HCT116 (cell line): ENCODE measurements around the gene RXYLT1. TPM values are rescaled to one million over a fixed set of nuclear protein-coding genes. Genes with fewer than 3 reads are reported as not detected.

ENCODE experiments used
- ATAC-seq: fragments of 200-7000 bp; cut with Tn5 transposase; 2 replicates; pipeline ENCODE4 v1.9.1; 2020; ENCODE audit warnings: mild to moderate bottlenecking, moderate library complexity
- Bru-seq: library from RNA; stranded (reverse); fragments of 400-500 nt; gene quantifications from one replicate; lab custom pipeline; 2021; lab: Mats Ljungman, UMichigan
- BruChase-seq, 2 experiments: library from RNA; stranded (reverse); fragments of 400-500 nt; gene quantifications; one replicate each; lab custom pipeline; 2021; lab: Mats Ljungman, UMichigan
- BruUV-seq: library from RNA; stranded (reverse); fragments of 400-500 nt; replicated peaks from 2 replicates; lab custom pipeline; 2021; lab: Mats Ljungman, UMichigan
- CTCF ChIA-PET: fragments of 300-600 bp; sonication (Branson Sonifier 250); formaldehyde crosslinking; loops from one replicate; lab custom pipeline; 2021; ENCODE audit warnings: antibody characterized with exemption; lab: Charles Lee
- POLR2A ChIA-PET: fragments of 300-600, 350-600 bp; sonication (Branson Sonifier 250); formaldehyde crosslinking; loops from one replicate; lab custom pipeline; 2021; ENCODE audit warnings: antibody characterized with exemption; lab: Charles Lee
- RAD21 ChIA-PET, 2 experiments: fragments of 300-600 bp; sonication (Branson Sonifier 250); formaldehyde crosslinking; loops; one replicate each; lab custom pipeline; 2023; ENCODE audit warnings: low total read pairs in 2 of 2; ENCODE audit not compliant: uncharacterized antibody in 2 of 2, unreplicated experiment in 2 of 2, low non-redundant PET in 1 of 2; lab: Charles Lee
- DNase-seq: peaks from one replicate; pipeline ENCODE4 v3.0.0-alpha.2; 2010; ENCODE audit warnings: low read depth, low spot score
- H2AFZ ChIP-seq: fragments of 200-600 bp; shearing (Covaris generic), sonication (generic); 2 replicates; pipeline ENCODE4 v1.6.1; 2017; ENCODE audit warnings: low read depth, mixed run types, mixed read lengths, antibody characterized with exemption, low read length; ENCODE audit not compliant: poor library complexity, severe bottlenecking
- H3K27ac ChIP-seq: 2 replicates; pipeline ENCODE4 v1.5.1; 2012; ENCODE audit warnings: low read depth, low read length
- H3K27me3 ChIP-seq: fragments of 200-600 bp; sonication (generic); 2 replicates; pipeline ENCODE4 v1.6.1; 2016; ENCODE audit warnings: mixed run types, low read length, mixed read lengths; ENCODE audit not compliant: insufficient read depth
- H3K36me3 ChIP-seq, 2 experiments: fragments of 200-500 bp in 1 of 2; fragments of 200-600 bp in 1 of 2; sonication (Bioruptor generic) in 1 of 2; sonication (generic) in 1 of 2; 2 replicates each; pipeline versions ENCODE4 v1.5.1 to v1.6.1; 2014 to 2016; ENCODE audit warnings: low read length in 2 of 2, inconsistent platforms in 1 of 2, mixed read lengths in 1 of 2, mixed run types in 1 of 2; ENCODE audit not compliant: insufficient read depth in 2 of 2, control insufficient read depth in 1 of 2
- H3K4me1 ChIP-seq, 2 experiments: fragments of 200-600 bp in 1 of 2; sonication (generic) in 1 of 2; 2 replicates each; pipeline versions ENCODE4 v1.5.1 to v1.6.1; 2012 to 2017; ENCODE audit warnings: low read length in 2 of 2, inconsistent platforms in 1 of 2, mild to moderate bottlenecking in 1 of 2, mixed read lengths in 1 of 2, mixed run types in 1 of 2, moderate library complexity in 1 of 2; ENCODE audit not compliant: insufficient read depth in 2 of 2, control insufficient read depth in 1 of 2
- H3K4me2 ChIP-seq: fragments of 200-600 bp; sonication (generic); 2 replicates; pipeline ENCODE4 v1.6.1; 2017; ENCODE audit warnings: mixed run types, low read length, mixed read lengths
- H3K4me3 ChIP-seq, 2 experiments: fragments of 200-600 bp in 1 of 2; sonication (generic) in 1 of 2; replicated peaks in 1 of 2; 2 replicates each; pipeline ENCODE4 v1.5.1; 2011 to 2016; ENCODE audit warnings: low read length in 2 of 2, control low read depth in 1 of 2, low read depth in 1 of 2, mild to moderate bottlenecking in 1 of 2, mixed read lengths in 1 of 2, mixed run types in 1 of 2
- H3K79me2 ChIP-seq: fragments of 200-600 bp; sonication (generic); 2 replicates; pipeline ENCODE4 v1.6.1; 2017; ENCODE audit warnings: mild to moderate bottlenecking, mixed run types, low read length, moderate library complexity, mixed read lengths; ENCODE audit not compliant: insufficient read depth
- H3K9ac ChIP-seq: fragments of 200-600 bp; sonication (generic); 2 replicates; pipeline ENCODE4 v1.6.1; 2016; ENCODE audit warnings: low read length, mixed read lengths
- H3K9me2 ChIP-seq: fragments of 200-600 bp; sonication (generic), shearing (Covaris generic); 2 replicates; pipeline ENCODE4 v1.6.1; 2017; ENCODE audit warnings: mixed run types, mild to moderate bottlenecking, moderate library complexity; ENCODE audit not compliant: insufficient read depth
- H3K9me3 ChIP-seq, 2 experiments: fragments of 200-500 bp in 1 of 2; fragments of 200-600 bp in 1 of 2; sonication (Bioruptor generic) in 1 of 2; sonication (generic) in 1 of 2; 2 replicates each; pipeline ENCODE4 v1.6.1; 2014 to 2017; ENCODE audit warnings: low read length in 2 of 2, mixed read lengths in 2 of 2, inconsistent platforms in 1 of 2, low read depth in 1 of 2, mild to moderate bottlenecking in 1 of 2, mixed run types in 1 of 2, moderate library complexity in 1 of 2; ENCODE audit not compliant: control insufficient read depth in 1 of 2, insufficient read depth in 1 of 2
- H4K20me1 ChIP-seq: fragments of 200-600 bp; sonication (generic), shearing (Covaris generic); 2 replicates; pipeline ENCODE4 v1.6.1; 2017; ENCODE audit warnings: mixed run types, mild to moderate bottlenecking, moderate library complexity; ENCODE audit not compliant: insufficient read depth
- ATF3 ChIP-seq: IDR thresholded peaks from 2 replicates; pipeline ENCODE4 v1.6.1; 2012
- CBX3 ChIP-seq: IDR thresholded peaks from 2 replicates; pipeline ENCODE4 v1.6.1; 2012; ENCODE audit warnings: low read depth
- EGR1 ChIP-seq: IDR thresholded peaks from 2 replicates; pipeline ENCODE4 v1.6.1; 2012; ENCODE audit warnings: low read depth
- EZH2phosphoT487 ChIP-seq: fragments of 200-600 bp; IDR thresholded peaks from 2 replicates; pipeline ENCODE4 v1.6.1; 2018; ENCODE audit warnings: antibody characterized with exemption, borderline replicate concordance
- FOSL1 ChIP-seq: IDR thresholded peaks from 2 replicates; pipeline ENCODE4 v1.6.1; 2012; ENCODE audit warnings: low read depth
- JUND ChIP-seq: IDR thresholded peaks from 2 replicates; pipeline ENCODE4 v1.6.1; 2012
- POLR2A ChIP-seq: IDR thresholded peaks from 2 replicates; pipeline ENCODE4 v1.7.0; 2011; ENCODE audit warnings: borderline replicate concordance; ENCODE audit not compliant: insufficient read depth, insufficient read length; ENCODE audit errors: extremely low read depth
- POLR2AphosphoS5 ChIP-seq: IDR thresholded peaks from 2 replicates; pipeline ENCODE4 v1.6.1; 2011; ENCODE audit warnings: mild to moderate bottlenecking, low read depth, low read length, moderate library complexity
- RAD21 ChIP-seq: IDR thresholded peaks from 2 replicates; pipeline ENCODE4 v1.6.1; 2012; ENCODE audit warnings: low read depth, mild to moderate bottlenecking
- SIN3A ChIP-seq: IDR thresholded peaks from 2 replicates; pipeline ENCODE4 v1.6.1; 2012; ENCODE audit warnings: low read depth
- SP1 ChIP-seq: IDR thresholded peaks from 2 replicates; pipeline ENCODE4 v1.6.1; 2012; ENCODE audit warnings: low read depth
- SRF ChIP-seq: IDR thresholded peaks from 2 replicates; pipeline ENCODE4 v1.6.1; 2012; ENCODE audit warnings: low read depth
- TCF7L2 ChIP-seq: IDR thresholded peaks from 2 replicates; pipeline ENCODE4 v1.7.0; 2011; ENCODE audit warnings: borderline replicate concordance, inconsistent platforms; ENCODE audit not compliant: insufficient read depth, insufficient read length; ENCODE audit errors: extremely low read depth
- YY1 ChIP-seq: IDR thresholded peaks from 2 replicates; pipeline ENCODE4 v1.6.1; 2011; ENCODE audit warnings: low read length, low read depth, moderate library complexity, mild to moderate bottlenecking; ENCODE audit not compliant: insufficient replicate concordance; ENCODE audit errors: extremely low read depth
- ZFX ChIP-seq: fragments of 450-650 bp; IDR thresholded peaks from 2 replicates; pipeline ENCODE4 v1.6.1; 2017
- ZNF274 ChIP-seq: fragments of 200-500 bp; sonication (Bioruptor generic); IDR thresholded peaks from 2 replicates; pipeline ENCODE4 v1.6.1; 2014; ENCODE audit warnings: mild to moderate bottlenecking, low read depth, low read length, inconsistent platforms
- intact Hi-C: fragments of 100-400 bp; cut with micrococcal nuclease; formaldehyde crosslinking; loops from 2 replicates; pipeline ENCODE4 v1.10.0; 2022
- long read RNA-seq: library from polyadenylated mRNA; unstranded; transcript quantifications from one replicate; pipeline ENCODE4 v2.0.0, GENCODE V29; 2021; ENCODE audit not compliant: unreplicated experiment
- polyA plus RNA-seq: library from polyadenylated mRNA; unstranded; fragments of >200 nt; gene quantifications from 2 replicates; pipeline ENCODE4 v1.2.1, GENCODE V29; 2012; ENCODE audit warnings: missing spikeins
- total RNA-seq: library from RNA; stranded (reverse); gene quantifications from one replicate; pipeline ENCODE4 v1.2.1, GENCODE V29; 2021; ENCODE audit not compliant: unreplicated experiment
- TF ChIP-seq, protein P1 (sequence below): IDR thresholded peaks from 2 replicates; pipeline ENCODE4 v1.6.1; 2012; ENCODE audit warnings: low read depth
- TF ChIP-seq, protein P2 (sequence below), 3 experiments: fragments of 200-600 bp in 1 of 3; sonication (generic) in 1 of 3; IDR thresholded peaks in 2 of 3; conservative IDR thresholded peaks in 1 of 3; 2 replicates each; pipeline ENCODE4 v1.5.1; 2012 to 2017; ENCODE audit warnings: low read depth in 2 of 3, low read length in 2 of 3, antibody characterized with exemption in 1 of 3, borderline replicate concordance in 1 of 3, control low read depth in 1 of 3, mild to moderate bottlenecking in 1 of 3, mixed read lengths in 1 of 3, mixed run types in 1 of 3, moderate library complexity in 1 of 3; ENCODE audit not compliant: insufficient read depth in 1 of 3

Gene RXYLT1, protein sequence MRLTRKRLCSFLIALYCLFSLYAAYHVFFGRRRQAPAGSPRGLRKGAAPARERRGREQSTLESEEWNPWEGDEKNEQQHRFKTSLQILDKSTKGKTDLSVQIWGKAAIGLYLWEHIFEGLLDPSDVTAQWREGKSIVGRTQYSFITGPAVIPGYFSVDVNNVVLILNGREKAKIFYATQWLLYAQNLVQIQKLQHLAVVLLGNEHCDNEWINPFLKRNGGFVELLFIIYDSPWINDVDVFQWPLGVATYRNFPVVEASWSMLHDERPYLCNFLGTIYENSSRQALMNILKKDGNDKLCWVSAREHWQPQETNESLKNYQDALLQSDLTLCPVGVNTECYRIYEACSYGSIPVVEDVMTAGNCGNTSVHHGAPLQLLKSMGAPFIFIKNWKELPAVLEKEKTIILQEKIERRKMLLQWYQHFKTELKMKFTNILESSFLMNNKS
- total RNA-seq: 23.0 TPM
- 6.7 and 9.8 TPM in 2 replicates for polyA plus RNA-seq
- percentile 76 among the genes with signal in this experiment for Bru-seq, nascent RNA
- percentile 74 among the genes with signal in this experiment for BruChase-seq, experiment 1, labeled RNA remaining after a 6-hour chase
- percentile 65 among the genes with signal in this experiment for BruChase-seq, experiment 2, labeled RNA remaining after a 2-hour chase
- long read RNA-seq, full-length matches to known transcripts: 47 of 60 reads
- long read RNA-seq, partial matches to known transcripts: 3 of 60 reads
- long read RNA-seq, other reads (novel, unspliced or antisense): 10 of 60 reads

DNA sequence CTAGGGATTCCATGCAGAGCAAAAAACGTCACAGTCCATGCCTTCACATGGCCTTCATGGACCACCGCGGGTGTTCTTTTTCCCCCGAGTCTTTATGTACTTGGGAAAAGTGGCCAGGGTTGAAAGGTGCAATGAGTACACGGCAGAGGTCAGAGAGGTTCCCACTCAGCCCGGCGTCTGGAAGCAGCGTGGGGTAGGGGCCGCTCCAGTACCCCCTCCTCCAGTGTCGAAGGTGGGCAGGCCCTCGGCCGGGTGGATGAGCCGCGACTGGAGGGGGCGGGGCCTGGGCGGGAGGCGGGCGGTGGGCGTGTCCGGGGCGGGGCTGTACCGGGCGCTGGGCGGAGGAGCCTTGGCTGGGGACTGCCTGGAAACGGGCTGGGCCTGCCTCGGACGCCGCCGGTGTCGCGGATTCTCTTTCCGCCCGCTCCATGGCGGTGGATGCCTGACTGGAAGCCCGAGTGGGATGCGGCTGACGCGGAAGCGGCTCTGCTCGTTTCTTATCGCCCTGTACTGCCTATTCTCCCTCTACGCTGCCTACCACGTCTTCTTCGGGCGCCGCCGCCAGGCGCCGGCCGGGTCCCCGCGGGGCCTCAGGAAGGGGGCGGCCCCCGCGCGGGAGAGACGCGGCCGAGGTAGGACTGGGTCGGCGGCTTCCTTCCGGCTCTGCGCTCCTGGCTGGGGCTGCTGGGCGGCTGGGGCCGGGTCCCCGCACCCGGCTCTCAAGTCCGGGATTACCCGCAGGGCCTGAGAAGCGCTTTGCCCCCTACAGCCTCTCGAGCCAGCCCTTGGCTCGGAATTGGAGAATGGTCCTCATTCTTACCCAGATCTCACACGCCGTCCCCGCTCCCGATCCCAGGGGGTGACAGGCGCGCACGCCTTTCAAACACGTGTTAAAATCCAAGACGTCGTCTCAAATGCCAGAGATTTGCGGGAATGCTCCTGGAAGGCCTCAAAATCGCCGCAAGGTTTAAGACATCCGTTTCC lies at the start of gene RXYLT1:
Gene RXYLT1, plus strand, starts transcription at position 412 of the 984 bp plus-strand sequence. Its CDS starts 52 bp downstream, at position 464.
- peak; percentile 52 for DNase-seq
- Histone ChIP-seq H3K79me2 (peaks cover 14% of the 10 kb centered on the region), H4K20me1 (no peaks in the 10 kb centered on the region), H3K27me3 (no peaks in the 10 kb centered on the region), H2AFZ (peak within 1 kb of the TSS; percentile 86), H3K4me1 (peaks cover 5 to 18% of the 10 kb centered on the region in 2 experiments; a peak in 3 of 4 replicates), H3K36me3 (peaks cover 10% of the 10 kb centered on the region in 2 experiments; a peak in 1 of 4 replicates), H3K27ac (peak within 1 kb of the TSS; percentile 68), H3K9ac (peak within 1 kb of the TSS; percentile 87), H3K4me3 (peak within 1 kb of the TSS; percentile 83 to 86), H3K9me2 (no peaks in the 10 kb centered on the region), H3K4me2 (peak within 1 kb of the TSS; percentile 96), H3K9me3 (no peaks in the 10 kb centered on the region)
- ATAC-seq: peak; percentile 94
- ChIA-PET RAD21 (no interaction called here), CTCF (no interaction called here), POLR2A (no interaction called here)
- intact Hi-C loops: no loop called here
- no TSS peak for BruUV-seq
- no peak for TF ChIP-seq TCF7L2
- no peak for TF ChIP-seq SRF
- peak; percentile 31; the same call in 1 of the 2 replicates for TF ChIP-seq EGR1
- TF ChIP-seq ATF3: no peak
- TF ChIP-seq SP1: peak; percentile 58
- no peak for TF ChIP-seq ZNF274
- TF ChIP-seq ZFX: peak; percentile 83
- TF ChIP-seq, protein P1, sequence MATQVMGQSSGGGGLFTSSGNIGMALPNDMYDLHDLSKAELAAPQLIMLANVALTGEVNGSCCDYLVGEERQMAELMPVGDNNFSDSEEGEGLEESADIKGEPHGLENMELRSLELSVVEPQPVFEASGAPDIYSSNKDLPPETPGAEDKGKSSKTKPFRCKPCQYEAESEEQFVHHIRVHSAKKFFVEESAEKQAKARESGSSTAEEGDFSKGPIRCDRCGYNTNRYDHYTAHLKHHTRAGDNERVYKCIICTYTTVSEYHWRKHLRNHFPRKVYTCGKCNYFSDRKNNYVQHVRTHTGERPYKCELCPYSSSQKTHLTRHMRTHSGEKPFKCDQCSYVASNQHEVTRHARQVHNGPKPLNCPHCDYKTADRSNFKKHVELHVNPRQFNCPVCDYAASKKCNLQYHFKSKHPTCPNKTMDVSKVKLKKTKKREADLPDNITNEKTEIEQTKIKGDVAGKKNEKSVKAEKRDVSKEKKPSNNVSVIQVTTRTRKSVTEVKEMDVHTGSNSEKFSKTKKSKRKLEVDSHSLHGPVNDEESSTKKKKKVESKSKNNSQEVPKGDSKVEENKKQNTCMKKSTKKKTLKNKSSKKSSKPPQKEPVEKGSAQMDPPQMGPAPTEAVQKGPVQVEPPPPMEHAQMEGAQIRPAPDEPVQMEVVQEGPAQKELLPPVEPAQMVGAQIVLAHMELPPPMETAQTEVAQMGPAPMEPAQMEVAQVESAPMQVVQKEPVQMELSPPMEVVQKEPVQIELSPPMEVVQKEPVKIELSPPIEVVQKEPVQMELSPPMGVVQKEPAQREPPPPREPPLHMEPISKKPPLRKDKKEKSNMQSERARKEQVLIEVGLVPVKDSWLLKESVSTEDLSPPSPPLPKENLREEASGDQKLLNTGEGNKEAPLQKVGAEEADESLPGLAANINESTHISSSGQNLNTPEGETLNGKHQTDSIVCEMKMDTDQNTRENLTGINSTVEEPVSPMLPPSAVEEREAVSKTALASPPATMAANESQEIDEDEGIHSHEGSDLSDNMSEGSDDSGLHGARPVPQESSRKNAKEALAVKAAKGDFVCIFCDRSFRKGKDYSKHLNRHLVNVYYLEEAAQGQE: no peak
- peak; percentile 60 for TF ChIP-seq POLR2A
- TF ChIP-seq EZH2phosphoT487: no peak
- TF ChIP-seq YY1: no peak
- TF ChIP-seq RAD21: no peak
- TF ChIP-seq, protein P2, sequence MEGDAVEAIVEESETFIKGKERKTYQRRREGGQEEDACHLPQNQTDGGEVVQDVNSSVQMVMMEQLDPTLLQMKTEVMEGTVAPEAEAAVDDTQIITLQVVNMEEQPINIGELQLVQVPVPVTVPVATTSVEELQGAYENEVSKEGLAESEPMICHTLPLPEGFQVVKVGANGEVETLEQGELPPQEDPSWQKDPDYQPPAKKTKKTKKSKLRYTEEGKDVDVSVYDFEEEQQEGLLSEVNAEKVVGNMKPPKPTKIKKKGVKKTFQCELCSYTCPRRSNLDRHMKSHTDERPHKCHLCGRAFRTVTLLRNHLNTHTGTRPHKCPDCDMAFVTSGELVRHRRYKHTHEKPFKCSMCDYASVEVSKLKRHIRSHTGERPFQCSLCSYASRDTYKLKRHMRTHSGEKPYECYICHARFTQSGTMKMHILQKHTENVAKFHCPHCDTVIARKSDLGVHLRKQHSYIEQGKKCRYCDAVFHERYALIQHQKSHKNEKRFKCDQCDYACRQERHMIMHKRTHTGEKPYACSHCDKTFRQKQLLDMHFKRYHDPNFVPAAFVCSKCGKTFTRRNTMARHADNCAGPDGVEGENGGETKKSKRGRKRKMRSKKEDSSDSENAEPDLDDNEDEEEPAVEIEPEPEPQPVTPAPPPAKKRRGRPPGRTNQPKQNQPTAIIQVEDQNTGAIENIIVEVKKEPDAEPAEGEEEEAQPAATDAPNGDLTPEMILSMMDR (IDR thresholded peaks at IDR 0.05 in 2 of 3, conservative IDR thresholded peaks at IDR 0.05 in 1 of 3; ENCODE audit: borderline replicate concordance in 1 of 3, insufficient read depth in 1 of 3, low read depth in 2 of 3, low read length in 2 of 3): no peak
- TF ChIP-seq SIN3A: peak; percentile 80; the same call in 1 of the 2 replicates
- no peak for TF ChIP-seq FOSL1
- TF ChIP-seq JUND: no peak
- TF ChIP-seq POLR2AphosphoS5: peak; percentile 86
- no peak for TF ChIP-seq CBX3
